Islet precursor cell (in vitro differentiated cells): ENCODE results near the gene SLC39A2.

Source experiments
- DNase-seq: peaks from one replicate; pipeline ENCODE4 v3.0.0-alpha.2; 2018

The SLC39A2 gene

DNA sequence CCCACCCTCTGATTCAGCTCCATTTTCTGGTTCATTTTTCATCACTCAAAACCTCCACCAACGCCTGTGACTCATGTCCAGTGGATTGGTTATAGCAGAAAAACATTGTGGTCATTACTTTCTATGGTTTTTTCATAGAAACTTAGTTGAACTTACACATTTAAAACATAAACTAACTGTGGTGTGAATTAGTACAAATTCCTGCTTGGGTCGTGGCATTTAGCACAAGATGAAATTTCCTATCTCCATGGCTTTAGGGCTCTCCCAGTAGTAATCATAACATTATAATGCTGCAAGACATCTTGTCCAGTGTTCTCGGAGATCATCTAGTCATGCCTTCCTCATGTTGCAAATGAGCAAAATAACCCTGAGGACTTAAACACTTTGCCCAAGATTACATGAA, 50.2 kb downstream of the SLC39A2 start:
- DNase-seq = no peak

DNA sequence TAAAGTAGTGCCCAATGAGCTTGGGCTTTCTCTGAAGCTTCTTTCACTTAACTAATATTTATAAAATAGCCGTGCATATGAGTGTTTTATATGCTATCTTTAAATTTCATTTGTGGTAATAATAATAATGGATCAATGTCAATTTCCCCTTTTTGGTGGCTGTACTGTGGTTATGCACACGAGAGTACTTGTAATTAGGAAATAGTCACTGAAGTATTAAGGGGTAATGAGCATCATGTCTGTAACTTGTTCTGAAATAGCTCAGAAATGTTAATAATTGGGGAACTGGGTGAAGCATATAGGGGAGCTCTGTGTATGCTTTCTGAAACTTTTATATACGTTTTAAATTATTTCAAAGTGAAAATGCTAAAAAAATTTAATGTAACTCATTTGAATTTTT, 51.5 kb downstream of the SLC39A2 start:
- no peak for DNase-seq
